Body of pancreas (tissue), 4 donors: ENCODE measurements around the gene PHAX.

Source experiments
- POLR2A ChIP-seq, 3 donors: fragments of 450-650 bp; IDR thresholded peaks; one replicate each; pipeline ENCODE4 v1.6.1; 2016; ENCODE audit warnings: antibody characterized with exemption in 3 of 3, mild to moderate bottlenecking in 2 of 3
- TF ChIP-seq, protein P1 (sequence below), 7 experiments: fragments of 450-650 bp in 4 of 7; fragments of 200-600 bp in 3 of 7; sonication (generic) in 3 of 7; IDR thresholded peaks; one replicate each; pipeline ENCODE4 v1.5.1; 2016 to 2019; ENCODE audit warnings: antibody characterized with exemption in 7 of 7

DNA sequence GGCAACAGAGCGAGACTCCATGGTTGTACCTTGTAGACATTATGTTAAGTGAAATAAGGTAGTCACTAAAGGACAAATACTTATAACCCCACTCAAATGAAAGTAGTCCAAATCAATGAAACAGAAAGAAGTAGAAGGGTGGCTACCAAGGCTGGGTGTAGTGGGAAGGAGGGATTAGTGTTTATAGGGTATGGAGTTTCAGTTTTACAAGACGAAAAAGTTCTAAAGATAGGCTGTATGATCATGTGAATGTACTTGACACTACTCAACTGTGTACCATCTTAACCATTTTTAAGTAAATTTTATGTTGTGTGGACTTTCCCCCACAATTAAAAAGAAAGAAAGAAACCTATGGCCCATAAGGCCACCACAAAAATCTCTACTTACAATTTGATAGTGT lies 37.9 kb upstream of the PHAX start:
- no peak for TF ChIP-seq POLR2A (IDR thresholded peaks at IDR 0.05)
- TF ChIP-seq, protein P1, sequence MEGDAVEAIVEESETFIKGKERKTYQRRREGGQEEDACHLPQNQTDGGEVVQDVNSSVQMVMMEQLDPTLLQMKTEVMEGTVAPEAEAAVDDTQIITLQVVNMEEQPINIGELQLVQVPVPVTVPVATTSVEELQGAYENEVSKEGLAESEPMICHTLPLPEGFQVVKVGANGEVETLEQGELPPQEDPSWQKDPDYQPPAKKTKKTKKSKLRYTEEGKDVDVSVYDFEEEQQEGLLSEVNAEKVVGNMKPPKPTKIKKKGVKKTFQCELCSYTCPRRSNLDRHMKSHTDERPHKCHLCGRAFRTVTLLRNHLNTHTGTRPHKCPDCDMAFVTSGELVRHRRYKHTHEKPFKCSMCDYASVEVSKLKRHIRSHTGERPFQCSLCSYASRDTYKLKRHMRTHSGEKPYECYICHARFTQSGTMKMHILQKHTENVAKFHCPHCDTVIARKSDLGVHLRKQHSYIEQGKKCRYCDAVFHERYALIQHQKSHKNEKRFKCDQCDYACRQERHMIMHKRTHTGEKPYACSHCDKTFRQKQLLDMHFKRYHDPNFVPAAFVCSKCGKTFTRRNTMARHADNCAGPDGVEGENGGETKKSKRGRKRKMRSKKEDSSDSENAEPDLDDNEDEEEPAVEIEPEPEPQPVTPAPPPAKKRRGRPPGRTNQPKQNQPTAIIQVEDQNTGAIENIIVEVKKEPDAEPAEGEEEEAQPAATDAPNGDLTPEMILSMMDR (IDR thresholded peaks at IDR 0.05), result no peak
